H1 (cell line): ENCODE results near the gene ITGB7. TPM values are rescaled to one million over a fixed set of nuclear protein-coding genes. Genes with fewer than 3 reads are reported as not detected.

Source experiments
- CTCF ChIA-PET: fragments of 300-600 bp; sonication (Branson Sonifier 250); formaldehyde crosslinking; loops from one replicate; lab custom pipeline; 2021; ENCODE audit not compliant: partially characterized antibody; lab: Charles Lee
- POLR2A ChIA-PET: fragments of 300-600 bp; sonication (Branson Sonifier 250); formaldehyde crosslinking; loops from one replicate; lab custom pipeline; 2021; ENCODE audit warnings: inconsistent platforms; ENCODE audit not compliant: partially characterized antibody; lab: Charles Lee
- DNase-seq, 2 experiments: peaks; one replicate each; pipeline versions ENCODE4 v3.0.0 to v3.0.0-alpha.2; 2010 to 2022; ENCODE audit warnings: low spot score in 2 of 2, low read depth in 1 of 2, mixed read lengths in 1 of 2
- FAIRE-seq: peaks from 2 replicates; lab custom pipeline; 2011; peaks lifted over from hg19 to GRCh38; lab: Jason Lieb, UNC
- H2AFZ ChIP-seq: 2 replicates; pipeline ENCODE4 v1.8.1; 2012; ENCODE audit warnings: low read length, inconsistent platforms
- H2AK5ac ChIP-seq: 2 replicates; pipeline ENCODE4 v1.6.1; 2013; ENCODE audit warnings: low read depth, low read length
- H2BK120ac ChIP-seq: replicated peaks from 2 replicates; pipeline ENCODE3; 2013; ENCODE audit warnings: low read depth, low read length, inconsistent platforms
- H2BK12ac ChIP-seq: 2 replicates; pipeline ENCODE4 v1.6.1; 2013; ENCODE audit warnings: low read depth, low read length
- H2BK15ac ChIP-seq: 2 replicates; pipeline ENCODE4 v1.6.1; 2013; ENCODE audit warnings: low read length
- H2BK20ac ChIP-seq: 2 replicates; pipeline ENCODE4 v1.6.1; 2013; ENCODE audit warnings: low read length
- H2BK5ac ChIP-seq: 2 replicates; pipeline ENCODE4 v1.6.1; 2013; ENCODE audit warnings: low read depth, low read length
- H3K14ac ChIP-seq: 2 replicates; pipeline ENCODE4 v1.6.1; 2013; ENCODE audit warnings: inconsistent platforms; ENCODE audit not compliant: insufficient read length
- H3K18ac ChIP-seq: 2 replicates; pipeline ENCODE4 v1.6.1; 2013; ENCODE audit warnings: low read length; ENCODE audit errors: extremely low read depth
- H3K23ac ChIP-seq: 2 replicates; pipeline ENCODE4 v1.6.1; 2013; ENCODE audit warnings: inconsistent platforms; ENCODE audit not compliant: insufficient read length
- H3K23me2 ChIP-seq: 2 replicates; pipeline ENCODE4 v1.6.1; 2013; ENCODE audit warnings: low read depth, low read length
- H3K27ac ChIP-seq: 2 replicates; pipeline ENCODE4 v1.6.1; 2011; ENCODE audit warnings: low read depth, low read length, inconsistent platforms
- H3K27me3 ChIP-seq, 4 experiments: replicated peaks in 1 of 4; 1 replicate in 1 of 4; 2 replicates in 3 of 4; pipeline versions ENCODE4 v1.6.1 to v1.8.1; 2011 to 2013; ENCODE audit warnings: low read length in 3 of 4, mild to moderate bottlenecking in 3 of 4, inconsistent platforms in 2 of 4, mixed read lengths in 2 of 4, moderate library complexity in 1 of 4; ENCODE audit not compliant: control insufficient read depth in 3 of 4, insufficient read depth in 3 of 4; ENCODE audit errors: extremely low read depth in 1 of 4
- H3K36me3 ChIP-seq, 4 experiments: 2 replicates each; pipeline versions ENCODE4 v1.6.1 to v1.8.1; 2011 to 2013; ENCODE audit warnings: mild to moderate bottlenecking in 4 of 4, low read length in 3 of 4, moderate library complexity in 2 of 4, control low read depth in 1 of 4, inconsistent platforms in 1 of 4; ENCODE audit not compliant: insufficient read depth in 4 of 4, control insufficient read depth in 2 of 4
- H3K4ac ChIP-seq: replicated peaks from 2 replicates; pipeline ENCODE3; 2013; ENCODE audit warnings: low read length, low read depth, mixed read lengths, inconsistent platforms; ENCODE audit not compliant: insufficient read length
- H3K4me1 ChIP-seq, 4 experiments: replicated peaks in 1 of 4; 1 replicate in 1 of 4; 2 replicates in 3 of 4; pipeline versions ENCODE4 v1.6.1 to v1.8.1; 2011 to 2013; ENCODE audit warnings: low read length in 3 of 4, inconsistent platforms in 2 of 4, mixed read lengths in 1 of 4; ENCODE audit not compliant: insufficient read depth in 4 of 4, control insufficient read depth in 3 of 4
- H3K4me2 ChIP-seq, 2 experiments: 2 replicates each; pipeline versions ENCODE4 v1.6.1 to v1.8.1; 2011 to 2013; ENCODE audit warnings: low read depth in 2 of 2, low read length in 2 of 2, control low read depth in 1 of 2, inconsistent platforms in 1 of 2, mild to moderate bottlenecking in 1 of 2; ENCODE audit not compliant: insufficient read depth in 1 of 2
- H3K4me3 ChIP-seq, 4 experiments: fragments of 200-600, 300-600 bp in 1 of 4; sonication (generic), shearing (Covaris generic), sonication (Bioruptor Twin) in 1 of 4; 2 replicates each; pipeline versions ENCODE4 v1.5.1 to v1.8.1; 2011 to 2016; ENCODE audit warnings: low read length in 4 of 4, low read depth in 3 of 4, control low read depth in 2 of 4, inconsistent platforms in 2 of 4, mild to moderate bottlenecking in 2 of 4, mixed read lengths in 1 of 4, moderate library complexity in 1 of 4; ENCODE audit not compliant: insufficient read depth in 2 of 4; ENCODE audit errors: extremely low read depth in 1 of 4
- H3K56ac ChIP-seq: replicated peaks from 2 replicates; pipeline ENCODE3; 2013; ENCODE audit warnings: low read depth, mild to moderate bottlenecking, mixed read lengths, low read length, inconsistent platforms; ENCODE audit not compliant: insufficient read length
- H3K79me1 ChIP-seq: 2 replicates; pipeline ENCODE4 v1.6.1; 2013; ENCODE audit warnings: low read depth, low read length, control low read depth
- H3K79me2 ChIP-seq, 2 experiments: 2 replicates each; pipeline versions ENCODE4 v1.6.1 to v1.8.1; 2012 to 2013; ENCODE audit warnings: low read length in 2 of 2, mild to moderate bottlenecking in 2 of 2, inconsistent platforms in 1 of 2; ENCODE audit not compliant: insufficient read depth in 2 of 2, control insufficient read depth in 1 of 2
- H3K9ac ChIP-seq, 4 experiments: replicated peaks in 1 of 4; 1 replicate in 1 of 4; 2 replicates in 3 of 4; pipeline versions ENCODE4 v1.6.1 to v1.8.1; 2011 to 2013; ENCODE audit warnings: low read depth in 3 of 4, low read length in 3 of 4, control low read depth in 2 of 4, mild to moderate bottlenecking in 2 of 4, moderate library complexity in 2 of 4, inconsistent platforms in 1 of 4; ENCODE audit errors: extremely low read depth in 1 of 4
- H3K9me3 ChIP-seq, 2 experiments: 2 replicates each; pipeline versions ENCODE4 v1.6.1 to v1.8.1; 2012 to 2013; ENCODE audit warnings: mild to moderate bottlenecking in 2 of 2, moderate library complexity in 2 of 2, control low read depth in 1 of 2, inconsistent platforms in 1 of 2, low read depth in 1 of 2, low read length in 1 of 2, mixed read lengths in 1 of 2; ENCODE audit not compliant: insufficient read depth in 2 of 2
- H4K20me1 ChIP-seq, 2 experiments: replicated peaks in 1 of 2; 2 replicates each; pipeline versions ENCODE3 to v1.8.1; 2011 to 2013; ENCODE audit warnings: inconsistent platforms in 2 of 2, low read length in 2 of 2, mild to moderate bottlenecking in 1 of 2; ENCODE audit not compliant: insufficient read depth in 2 of 2, control insufficient read depth in 1 of 2
- H4K5ac ChIP-seq: 2 replicates; pipeline ENCODE4 v1.6.1; 2013; ENCODE audit warnings: low read length, low read depth, mixed read lengths, inconsistent platforms; ENCODE audit not compliant: insufficient read length
- H4K8ac ChIP-seq: 2 replicates; pipeline ENCODE4 v1.8.0; 2013; ENCODE audit warnings: mild to moderate bottlenecking, moderate library complexity, low read length, inconsistent platforms; ENCODE audit not compliant: insufficient read depth; ENCODE audit errors: extremely low read depth
- H4K91ac ChIP-seq: replicated peaks from 2 replicates; pipeline ENCODE3; 2013; ENCODE audit warnings: low read length, mixed read lengths, inconsistent platforms; ENCODE audit not compliant: insufficient read length
- CHD2 ChIP-seq: IDR thresholded peaks from 2 replicates; pipeline ENCODE4 v1.6.1; 2012; ENCODE audit warnings: low read length, improper control_type of control experiment
- EGR1 ChIP-seq: IDR thresholded peaks from 2 replicates; pipeline ENCODE4 v1.6.1; 2011; ENCODE audit warnings: low read depth, low read length, borderline replicate concordance
- EP300 ChIP-seq, 2 experiments: IDR thresholded peaks; 1 replicate in 1 of 2; 2 replicates in 1 of 2; pipeline ENCODE4 v1.6.1; 2011 to 2012; ENCODE audit warnings: low read depth in 2 of 2, low read length in 2 of 2, mild to moderate bottlenecking in 2 of 2, borderline replicate concordance in 1 of 2, inconsistent platforms in 1 of 2, moderate library complexity in 1 of 2
- JUN ChIP-seq: IDR thresholded peaks from 2 replicates; pipeline ENCODE4 v1.6.1; 2011; ENCODE audit warnings: low read depth, mild to moderate bottlenecking, improper control_type of control experiment, low read length
- MAFK ChIP-seq: IDR thresholded peaks from 2 replicates; pipeline ENCODE4 v1.6.1; 2012; ENCODE audit warnings: low read depth, mild to moderate bottlenecking, improper control_type of control experiment, low read length
- NRF1 ChIP-seq: IDR thresholded peaks from 2 replicates; pipeline ENCODE4 v1.6.1; 2011; ENCODE audit warnings: mild to moderate bottlenecking, low read depth, low read length, improper control_type of control experiment
- SP4 ChIP-seq: IDR thresholded peaks from 2 replicates; pipeline ENCODE4 v1.6.1; 2012; ENCODE audit warnings: low read length, inconsistent platforms
- SUZ12 ChIP-seq: fragments of 200-600 bp; sonication (generic); IDR thresholded peaks from 2 replicates; pipeline ENCODE4 v1.6.1; 2012; ENCODE audit warnings: mild to moderate bottlenecking, inconsistent platforms, low read length, moderate library complexity, mixed read lengths
- ZNF274 ChIP-seq: IDR thresholded peaks from 2 replicates; pipeline ENCODE4 v1.7.0; 2012; ENCODE audit warnings: low read length, borderline replicate concordance; ENCODE audit errors: extremely low read depth
- WGBS, 2 experiments: shearing (Covaris generic) in 1 of 2; methylation state at CpG; one replicate each; pipeline versions ENCODE4 v1.1.6 to v1.1.7; 2013 to 2015; ENCODE audit warnings: low lambda C conversion rate in 2 of 2, mixed read lengths in 2 of 2, inconsistent platforms in 1 of 2, low coverage in 1 of 2, missing lambda C conversion rate in 1 of 2; ENCODE audit not compliant: insufficient replicate concordance in 2 of 2, insufficient coverage in 1 of 2, insufficient read length in 1 of 2; ENCODE audit errors: extremely low coverage in 1 of 2, missing lambda C conversion rate in 1 of 2; 5-methylcytosine and 5-hydroxymethylcytosine counted together
- polyA plus RNA-seq, 7 experiments: library from polyadenylated mRNA; depleted of rRNA in 3 of 7; stranded (reverse) in 5 of 7; unstranded in 2 of 7; fragments of >200 nt in 5 of 7; fragments of 200-250 nt in 2 of 7; gene quantifications; 1 replicate in 5 of 7; 2 replicates in 1 of 7; 4 replicates in 1 of 7; pipeline versions ENCODE4 v1.2.1 to v1.2.3, GENCODE V29; 2011 to 2013; ENCODE audit warnings: missing spikeins in 2 of 7, mixed read lengths in 2 of 7
- total RNA-seq: library from RNA; stranded (reverse); fragmentation: NEBNext Ultra II Directional; extraction: Animal tissue kit (Norgen Biotek cat#: 25700); gene quantifications from 2 replicates; pipeline ENCODE4 v1.2.1, GENCODE V29; 2021

The ITGB7 gene
- total and polyA plus RNA-seq, 2 of the 8 experiments (the other 6 are each of a cell fraction or from before 2014, with no cell fraction given) = 0.35 to 0.54 TPM

DNA sequence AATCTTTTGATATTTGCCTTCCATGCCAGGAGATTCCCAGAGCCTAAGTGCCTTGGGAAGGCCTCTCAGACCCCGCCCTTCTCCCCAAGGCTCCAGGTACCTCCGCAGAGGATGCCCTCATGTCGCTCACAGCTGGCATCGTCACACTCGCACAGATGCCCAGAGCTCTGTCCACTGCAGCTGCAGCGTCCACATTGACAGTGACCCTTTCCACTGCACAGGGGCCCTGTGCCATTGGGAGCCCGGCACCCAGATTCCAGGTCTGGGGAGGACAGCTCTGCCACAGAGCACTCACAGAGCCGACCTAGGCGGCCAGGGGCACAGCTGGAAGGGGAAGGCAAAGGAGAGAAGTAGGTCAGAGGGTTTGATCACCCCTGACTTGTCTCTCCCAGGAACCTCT, 14.0 kb downstream of the ITGB7 start:
- no peaks in the 10 kb centered on the region for H3K9me3 ChIP-seq
- H4K20me1 ChIP-seq = peaks cover 2 to 9% of the 10 kb centered on the region in 2 experiments
- no peak overlapping the region for H4K5ac ChIP-seq
- FAIRE-seq = no peak
- H3K4me2 ChIP-seq = no peak overlapping the region
- no peak for DNase-seq
- no peaks in the 10 kb centered on the region for H3K79me2 ChIP-seq
- ChIA-PET POLR2A (interaction anchor here (0.8 to 2.0 kb wide), 10 partner anchors 12 to 308 kb away, joined by 3 to 7 read pairs (median 3); partner anchors contain the start of genes AAAS, IGFBP6 and TARBP2), CTCF (interaction anchor here (0.8 to 7.7 kb wide), 7 partner anchors 8 to 96 kb away, joined by 3 to 99 read pairs (median 5); partner anchors contain the start of genes CSAD and ZNF740)
- no peak overlapping the region for H2AFZ ChIP-seq
- no peak overlapping the region for H3K23ac ChIP-seq
- H3K36me3 ChIP-seq = peaks cover 0 to 5% (median under 1%) of the 10 kb centered on the region in 4 experiments; a peak in 3 of 8 replicates
- no peak overlapping the region for H4K91ac ChIP-seq
- no peak overlapping the region for H2AK5ac ChIP-seq
- no peak overlapping the region for H3K4me3 ChIP-seq
- H3K18ac ChIP-seq = no peak overlapping the region
- H3K9ac ChIP-seq = no peak overlapping the region
- no peak overlapping the region for H3K27ac ChIP-seq
- no peak overlapping the region for H2BK20ac ChIP-seq
- no peak for TF ChIP-seq SUZ12
- TF ChIP-seq JUN = no peak
- TF ChIP-seq CHD2 = no peak
- TF ChIP-seq ZNF274 = no peak
- TF ChIP-seq SP4 = no peak
- no peak for TF ChIP-seq EP300 (IDR thresholded peaks at IDR 0.05; ENCODE audit: borderline replicate concordance in 1 of 2, low read depth in 2 of 2, low read length in 2 of 2)
- TF ChIP-seq MAFK = no peak
- TF ChIP-seq EGR1 = no peak
- no peak for TF ChIP-seq NRF1
- H4K8ac ChIP-seq = peak overlapping the region; percentile 29; the same call in 1 of the 2 replicates
- WGBS, 2 experiments = 95% methylated on average over 9 of the region's 9 CpGs; no CpG with 5 or more reads in 1 of the 2 experiments
- no peak overlapping the region for H3K56ac ChIP-seq
- H3K4ac ChIP-seq = no peak overlapping the region
- H3K23me2 ChIP-seq = peaks cover 2% of the 10 kb centered on the region; the same call in 1 of the 2 replicates
- H3K14ac ChIP-seq = no peak overlapping the region
- peaks cover 0 to 6% (median 3%) of the 10 kb centered on the region in 4 experiments; a peak in 5 of 7 replicates for H3K4me1 ChIP-seq
- no peak overlapping the region for H2BK12ac ChIP-seq
- H3K79me1 ChIP-seq = no peaks in the 10 kb centered on the region
- peaks cover 2 to 27% (median 10%) of the 10 kb centered on the region in 4 experiments for H3K27me3 ChIP-seq
- no peak overlapping the region for H2BK15ac ChIP-seq
- no peak overlapping the region for H2BK5ac ChIP-seq
- H2BK120ac ChIP-seq = no peak overlapping the region
